Measurements from ENCODE around the gene SYT3. TPM values are rescaled to one million over a fixed set of nuclear protein-coding genes. Genes with fewer than 3 reads are reported as not detected.

SYT3 gene
- total and polyA plus RNA-seq, 2 of the 8 experiments (the other 6 are each of a cell fraction or from before 2014, with no cell fraction given) = 6.7 to 17.3 TPM

GRCh38 chr19:50657222-50657669 lies 17.6 kb upstream of the SYT3 start:
- peak overlapping the region; percentile 61 to 84 (median 78); a peak in 7 of 8 replicates for H3K4me3 ChIP-seq (ENCODE audit: extremely low read depth in 1 of 4, insufficient read depth in 2 of 4, low read depth in 3 of 4, low read length in 4 of 4)
- POLR2A ChIA-PET (ENCODE audit: partially characterized antibody) = interaction anchor here (0.7 to 0.8 kb wide), 2 partner anchors 12 to 49 kb away, joined by 3 read pairs; no protein-coding TSS in a partner anchor

More at GRCh38 chr19:50657222-50657669, 17.6 kb upstream of the SYT3 start:
- Histone ChIP-seq H4K20me1 (replicated peaks in 1 of 2; ENCODE audit: control insufficient read depth in 1 of 2, insufficient read depth in 2 of 2, low read length in 2 of 2) (peaks cover 0 to 6% of the 10 kb centered on the region in 2 experiments), H2AFZ (ENCODE audit: low read length) (no peak overlapping the region), H3K36me3 (ENCODE audit: control insufficient read depth in 2 of 4, insufficient read depth in 4 of 4, low read length in 3 of 4) (no peaks in the 10 kb centered on the region), H3K23ac (ENCODE audit: insufficient read length) (no peak overlapping the region), H2BK12ac (ENCODE audit: low read depth, low read length) (no peak overlapping the region), H3K4me2 (ENCODE audit: insufficient read depth in 1 of 2, low read depth in 2 of 2, low read length in 2 of 2) (peak overlapping the region; percentile 96 to 97), H4K8ac (ENCODE audit: extremely low read depth, insufficient read depth, low read length) (no peak overlapping the region), H3K79me1 (ENCODE audit: low read depth, low read length) (no peaks in the 10 kb centered on the region), H2BK120ac (replicated peaks; ENCODE audit: low read depth, low read length) (no peak overlapping the region), H3K79me2 (ENCODE audit: control insufficient read depth in 1 of 2, insufficient read depth in 2 of 2, low read length in 2 of 2) (no peaks in the 10 kb centered on the region), H3K23me2 (ENCODE audit: low read depth, low read length) (peaks cover 14% of the 10 kb centered on the region), H3K9ac (replicated peaks in 1 of 4; ENCODE audit: extremely low read depth in 1 of 4, low read depth in 3 of 4, low read length in 3 of 4) (peak overlapping the region in 1 of 4 experiments; percentile 77; a peak in 1 of 7 replicates), H3K4me1 (replicated peaks in 1 of 4; ENCODE audit: control insufficient read depth in 3 of 4, insufficient read depth in 4 of 4, low read length in 3 of 4) (peaks cover 2 to 14% (median 6%) of the 10 kb centered on the region in 4 experiments; a peak in 6 of 7 replicates), H3K27ac (ENCODE audit: low read depth, low read length) (no peak overlapping the region), H2BK5ac (ENCODE audit: low read depth, low read length) (no peak overlapping the region), H3K4ac (replicated peaks; ENCODE audit: insufficient read length, low read depth, low read length) (no peak overlapping the region), H2BK15ac (ENCODE audit: low read length) (no peak overlapping the region), H3K56ac (replicated peaks; ENCODE audit: insufficient read length, low read depth, low read length) (no peak overlapping the region), H3K27me3 (replicated peaks in 1 of 4; ENCODE audit: control insufficient read depth in 3 of 4, extremely low read depth in 1 of 4, insufficient read depth in 3 of 4, low read length in 3 of 4) (peaks cover 0 to 2% (median 0%) of the 10 kb centered on the region in 4 experiments; a peak in 1 of 7 replicates), H2AK5ac (ENCODE audit: low read depth, low read length) (no peak overlapping the region), H3K9me3 (ENCODE audit: insufficient read depth in 2 of 2, low read depth in 1 of 2, low read length in 1 of 2) (no peaks in the 10 kb centered on the region), H2BK20ac (ENCODE audit: low read length) (no peak overlapping the region), H4K91ac (replicated peaks; ENCODE audit: insufficient read length, low read length) (no peak overlapping the region), H4K5ac (ENCODE audit: insufficient read length, low read depth, low read length) (peak overlapping the region; percentile 23), H3K18ac (ENCODE audit: extremely low read depth, low read length) (no peak overlapping the region), H3K14ac (ENCODE audit: insufficient read length) (no peak overlapping the region)
- DNase-seq (ENCODE audit: low read depth in 1 of 2, low spot score in 2 of 2) = no peak
- no peak for TF ChIP-seq FOSL1 (IDR thresholded peaks at IDR 0.05; ENCODE audit: insufficient read depth, low read depth, low read length)
- no peak for TF ChIP-seq CREB1 (IDR thresholded peaks at IDR 0.05)
- TF ChIP-seq TCF12 (IDR thresholded peaks at IDR 0.05; ENCODE audit: low read depth, low read length) = no peak
- no peak for TF ChIP-seq PHF8 (conservative IDR thresholded peaks at IDR 0.05; ENCODE audit: low read depth, low read length)
- TF ChIP-seq HDAC6 (IDR thresholded peaks at IDR 0.05; ENCODE audit: low read depth, low read length) = no peak
- TF ChIP-seq SRF (IDR thresholded peaks at IDR 0.05; ENCODE audit: low read depth, low read length) = no peak
- TF ChIP-seq SIRT6 (IDR thresholded peaks at IDR 0.05; ENCODE audit: low read length) = no peak
- no peak for TF ChIP-seq RAD21 (IDR thresholded peaks at IDR 0.05 in 1 of 2, conservative IDR thresholded peaks at IDR 0.05 in 1 of 2; ENCODE audit: low read depth in 2 of 2, low read length in 2 of 2)
- TF ChIP-seq GABPA (IDR thresholded peaks at IDR 0.05; ENCODE audit: borderline replicate concordance, insufficient read depth, low read length) = no peak
- no peak for TF ChIP-seq RFX5 (IDR thresholded peaks at IDR 0.05; ENCODE audit: borderline replicate concordance, low read depth, low read length)
- FAIRE-seq = no peak
- WGBS, 2 experiments (ENCODE audit: extremely low coverage in 1 of 2, insufficient coverage in 1 of 2, insufficient read length in 1 of 2, insufficient replicate concordance in 2 of 2, low coverage in 1 of 2, low lambda C conversion rate in 2 of 2, missing lambda C conversion rate in 1 of 2) = 71% methylated on average over 6 of the region's 6 CpGs; no CpG with 5 or more reads in 1 of the 2 experiments
- CTCF ChIA-PET (ENCODE audit: partially characterized antibody) = interaction anchor here (0.7 kb wide), 1 partner anchor 10 kb away, joined by 3 read pairs; no protein-coding TSS in a partner anchor

Data from H1 (cell line).